Kidney (tissue), 14 donors: ENCODE measurements around the gene CBFA2T3. TPM values are rescaled to one million over a fixed set of nuclear protein-coding genes. Genes with fewer than 3 reads are reported as not detected.

ENCODE experiments used
- DNase-seq, 5 donors: peaks; one replicate each; pipeline ENCODE4 v3.0.0-alpha.2; 2013 to 2020
- FAIRE-seq: peaks from 2 replicates; lab custom pipeline; 2012; peaks lifted over from hg19 to GRCh38; lab: Jason Lieb, UNC
- H3K27ac ChIP-seq, 2 donors: one replicate each; pipeline ENCODE4 v1.7.0; 2013; ENCODE audit warnings: low read depth in 2 of 2, low read length in 2 of 2, inconsistent platforms in 1 of 2
- H3K27me3 ChIP-seq: one replicate; pipeline ENCODE4 v1.7.1; 2013; ENCODE audit warnings: low read length, inconsistent platforms; ENCODE audit not compliant: control insufficient read depth, insufficient read depth
- H3K36me3 ChIP-seq, 3 donors: one replicate each; pipeline versions ENCODE4 v1.7.0 to v1.7.1; 2013; ENCODE audit warnings: low read length in 3 of 3, control low read depth in 1 of 3, inconsistent platforms in 1 of 3; ENCODE audit not compliant: insufficient read depth in 3 of 3, control insufficient read depth in 2 of 3
- H3K4me1 ChIP-seq, 3 donors: one replicate each; pipeline versions ENCODE4 v1.7.0 to v1.7.1; 2013; ENCODE audit warnings: low read length in 3 of 3, inconsistent platforms in 1 of 3, low read depth in 1 of 3; ENCODE audit not compliant: control insufficient read depth in 2 of 3, insufficient read depth in 2 of 3
- H3K4me3 ChIP-seq, 3 donors: one replicate each; pipeline versions ENCODE4 v1.7.0 to v1.8.1; 2013; ENCODE audit warnings: low read length in 3 of 3, control low read depth in 1 of 3, inconsistent platforms in 1 of 3
- H3K9ac ChIP-seq, 3 donors: one replicate each; pipeline versions ENCODE4 v1.7.0 to v1.7.1; 2013; ENCODE audit warnings: low read length in 3 of 3, control low read depth in 1 of 3, inconsistent platforms in 1 of 3
- H3K9me3 ChIP-seq, 3 donors: one replicate each; pipeline versions ENCODE4 v1.7.0 to v1.7.1; 2013; ENCODE audit warnings: low read length in 3 of 3, control low read depth in 1 of 3, inconsistent platforms in 1 of 3; ENCODE audit not compliant: control insufficient read depth in 2 of 3, insufficient read depth in 1 of 3
- intact Hi-C: fragments of 100-400 bp; cut with DNase I; formaldehyde crosslinking; loops from one replicate; pipeline ENCODE4 v1.11.1; 2022
- polyA plus RNA-seq: library from polyadenylated mRNA; stranded (reverse); fragments of 350-450 nt; fragmentation: Illumina TruSeq; extraction: RNeasy Lipid Tissue Mini Kit (QIAGEN cat#74804); gene quantifications from one replicate; pipeline ENCODE4 v1.2.3, GENCODE V29; 2014; ENCODE audit warnings: low read depth, low replicate concordance; ENCODE audit not compliant: insufficient read depth
- total RNA-seq: library from RNA; stranded (reverse); fragmentation: NEBNext Ultra II Directional; extraction: Animal tissue kit (Norgen Biotek cat#: 25700); gene quantifications from one replicate; pipeline ENCODE4 v1.2.1, GENCODE V29; 2021
- TF ChIP-seq, protein P1 (sequence below): IDR thresholded peaks from 3 replicates; pipeline ENCODE4 v1.5.1; 2012; ENCODE audit warnings: mild to moderate bottlenecking, moderate library complexity, borderline replicate concordance; ENCODE audit not compliant: insufficient read depth; ENCODE audit errors: extremely low read depth
- donor health status: control.
- donor health status: control.
- donor health status: control.
- donor health status: control.
- donor health status: control.
- donor health status: DM: yes; HTN: yes; CAD: no.
- donor health status: Normal renal cell carcinoma (clear cell type).

CBFA2T3 gene
- total and polyA plus RNA-seq, 2 donors from 2014 or later: 0.75 to 8.0 TPM

DNA sequence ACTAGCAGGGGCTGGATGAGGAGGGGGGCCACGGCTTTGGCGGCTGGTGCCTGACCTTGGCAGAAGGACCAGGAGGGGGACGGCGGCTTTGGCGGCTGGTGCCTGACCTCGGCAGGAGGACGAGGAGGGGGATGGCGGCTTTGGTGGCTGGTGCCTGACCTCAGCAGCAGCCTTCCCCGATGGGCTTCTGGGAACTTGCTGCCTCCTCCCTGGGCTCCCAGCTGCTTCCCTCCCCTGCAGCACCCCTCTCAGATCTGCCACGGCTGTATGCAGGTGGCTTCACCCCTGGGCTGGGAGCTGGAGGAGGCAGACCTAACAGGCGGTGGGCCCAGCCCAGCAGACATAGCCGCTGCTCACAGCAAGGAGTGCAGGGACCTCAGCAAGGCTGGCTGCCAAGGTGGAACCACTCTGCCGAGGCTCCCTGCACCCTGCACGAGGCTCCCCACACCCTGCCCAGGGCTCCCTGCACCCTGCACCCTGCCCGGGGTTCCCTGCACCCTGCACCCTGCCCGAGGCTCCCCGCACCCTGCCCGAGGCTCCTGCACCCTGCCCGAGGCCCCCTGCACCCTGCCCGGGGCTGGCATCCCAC, 38.4 kb upstream of the CBFA2T3 start:
- TF ChIP-seq, protein P1, sequence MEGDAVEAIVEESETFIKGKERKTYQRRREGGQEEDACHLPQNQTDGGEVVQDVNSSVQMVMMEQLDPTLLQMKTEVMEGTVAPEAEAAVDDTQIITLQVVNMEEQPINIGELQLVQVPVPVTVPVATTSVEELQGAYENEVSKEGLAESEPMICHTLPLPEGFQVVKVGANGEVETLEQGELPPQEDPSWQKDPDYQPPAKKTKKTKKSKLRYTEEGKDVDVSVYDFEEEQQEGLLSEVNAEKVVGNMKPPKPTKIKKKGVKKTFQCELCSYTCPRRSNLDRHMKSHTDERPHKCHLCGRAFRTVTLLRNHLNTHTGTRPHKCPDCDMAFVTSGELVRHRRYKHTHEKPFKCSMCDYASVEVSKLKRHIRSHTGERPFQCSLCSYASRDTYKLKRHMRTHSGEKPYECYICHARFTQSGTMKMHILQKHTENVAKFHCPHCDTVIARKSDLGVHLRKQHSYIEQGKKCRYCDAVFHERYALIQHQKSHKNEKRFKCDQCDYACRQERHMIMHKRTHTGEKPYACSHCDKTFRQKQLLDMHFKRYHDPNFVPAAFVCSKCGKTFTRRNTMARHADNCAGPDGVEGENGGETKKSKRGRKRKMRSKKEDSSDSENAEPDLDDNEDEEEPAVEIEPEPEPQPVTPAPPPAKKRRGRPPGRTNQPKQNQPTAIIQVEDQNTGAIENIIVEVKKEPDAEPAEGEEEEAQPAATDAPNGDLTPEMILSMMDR: no peak
- no peaks in the 10 kb centered on the region for H3K27me3 ChIP-seq
- peak in 1 of 5 donors; percentile 55 for DNase-seq

DNA sequence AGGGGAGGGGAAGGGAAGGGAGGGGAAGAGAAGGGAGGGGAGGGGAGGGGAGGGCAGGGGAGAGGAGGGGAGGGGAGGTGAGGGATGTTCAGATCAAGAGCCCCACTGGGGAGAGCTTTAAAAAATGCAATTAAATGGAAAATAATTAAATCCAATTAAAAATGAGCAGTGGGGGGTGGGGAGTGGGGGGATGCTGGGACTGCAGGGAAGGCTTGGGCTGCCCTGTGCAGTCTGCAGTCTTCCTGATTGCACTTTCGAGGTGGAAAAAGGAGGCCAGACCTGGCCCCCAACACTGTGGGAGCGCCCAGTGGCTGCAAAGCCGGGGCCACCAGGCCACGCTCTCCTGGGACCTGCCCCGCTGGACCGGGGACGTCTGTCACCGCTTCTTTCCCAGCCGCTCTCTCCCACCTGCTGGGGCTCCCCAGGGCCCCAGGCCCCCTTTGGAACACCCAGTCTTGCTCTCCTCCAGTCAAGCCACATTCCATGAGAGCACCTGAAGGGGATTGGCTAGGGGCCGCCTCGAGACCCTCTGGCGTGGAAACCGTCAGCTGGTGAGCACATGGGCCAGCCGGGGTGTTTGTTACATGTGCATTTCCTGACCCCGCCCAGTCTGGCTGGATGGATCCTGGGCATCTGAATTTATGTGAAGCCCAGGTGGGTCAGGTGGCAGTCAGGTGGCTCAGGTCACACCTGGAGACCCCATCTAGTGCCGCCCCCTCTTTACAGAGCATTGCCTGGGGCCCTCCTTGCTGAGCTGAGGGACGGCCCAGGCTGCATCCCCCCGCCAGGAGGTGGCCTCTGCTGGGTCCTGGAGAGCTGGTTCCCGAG, 37.6 kb upstream of the CBFA2T3 start:
- TF ChIP-seq, protein P1: no peak
- Histone ChIP-seq H3K27ac (no peak overlapping the region), H3K9me3 (no peaks in the 10 kb centered on the region), H3K4me1 (no peaks in the 10 kb centered on the region), H3K9ac (no peak overlapping the region), H3K36me3 (no peaks in the 10 kb centered on the region), H3K4me3 (no peak overlapping the region), H3K27me3 (no peaks in the 10 kb centered on the region)
- intact Hi-C loops: no loop called here
- DNase-seq (peak in 1 of 5 donors; percentile 50), FAIRE-seq (no peak)

More for the DNA sequence above, 38.4 kb upstream of the CBFA2T3 start:
- no peaks in the 10 kb centered on the region for H3K4me1 ChIP-seq
- H3K27ac ChIP-seq: no peak overlapping the region
- intact Hi-C loops: no loop called here
- H3K9ac ChIP-seq: no peak overlapping the region
- no peak overlapping the region for H3K4me3 ChIP-seq
- no peaks in the 10 kb centered on the region for H3K36me3 ChIP-seq
- no peak for FAIRE-seq
- no peaks in the 10 kb centered on the region for H3K9me3 ChIP-seq

DNA sequence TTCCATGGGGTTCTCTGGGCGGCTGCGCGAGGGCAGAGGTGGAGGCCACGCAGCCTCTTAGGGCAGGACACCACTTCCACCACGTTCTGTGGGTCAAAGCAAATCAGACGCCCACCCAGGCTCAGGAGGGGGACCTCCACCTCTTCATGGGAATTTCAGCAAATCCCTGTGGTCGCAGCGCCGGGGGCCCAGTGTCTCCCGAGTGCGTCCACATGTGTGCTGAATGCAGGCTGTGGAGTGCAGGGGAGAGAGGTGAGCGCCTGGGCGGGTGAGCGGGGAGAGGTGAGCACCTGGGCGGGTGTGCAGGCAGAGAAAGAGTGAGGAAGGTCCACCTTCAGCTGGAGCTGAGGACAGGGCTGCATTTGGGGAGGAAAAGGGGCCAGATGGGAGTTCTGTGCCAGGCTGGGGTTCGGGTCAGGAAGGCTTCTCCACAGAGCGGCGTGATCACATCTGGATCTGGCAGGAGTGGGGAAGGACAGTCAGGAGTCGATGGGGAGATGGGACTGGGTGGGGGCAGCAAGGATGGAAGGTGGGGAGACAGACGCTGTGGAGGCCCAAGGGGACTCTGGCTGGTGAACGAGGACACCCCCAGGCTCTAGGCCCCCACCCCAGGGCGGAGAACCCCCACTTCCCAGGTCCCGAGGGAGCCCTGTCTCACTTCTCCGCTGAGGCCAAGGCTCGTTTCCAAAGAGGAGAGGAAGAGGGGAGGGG, 36.8 kb upstream of the CBFA2T3 start:
- intact Hi-C loops: no loop called here
- no peaks in the 10 kb centered on the region for H3K27me3 ChIP-seq
- no peak overlapping the region for H3K27ac ChIP-seq
- peak in 1 of 5 donors; percentile 59 for DNase-seq
- FAIRE-seq: no peak
- H3K9me3 ChIP-seq: no peaks in the 10 kb centered on the region
- H3K4me1 ChIP-seq: no peaks in the 10 kb centered on the region
- TF ChIP-seq, protein P1: no peak
- H3K36me3 ChIP-seq: no peaks in the 10 kb centered on the region
- H3K4me3 ChIP-seq: no peak overlapping the region
- no peak overlapping the region for H3K9ac ChIP-seq
